Neural crest cell (in vitro differentiated cells): ENCODE data around the gene CSF2. TPM values are rescaled to one million over a fixed set of nuclear protein-coding genes. Genes with fewer than 3 reads are reported as not detected.

Experiments used
- DNase-seq: peaks from one replicate; pipeline ENCODE4 v3.0.0; 2021; ENCODE audit warnings: low read depth, mixed read lengths, low spot score
- H3K27ac Mint-ChIP-seq: one replicate; pipeline ENCODE4 v1.8.0; 2021; ENCODE audit warnings: mild to moderate bottlenecking, mixed read lengths; ENCODE audit not compliant: unreplicated experiment
- H3K27me3 Mint-ChIP-seq: 2 replicates; pipeline ENCODE4 v1.8.0; 2021; ENCODE audit warnings: low read depth, mild to moderate bottlenecking, mixed read lengths
- H3K36me3 Mint-ChIP-seq: 2 replicates; pipeline ENCODE4 v1.8.0; 2021; ENCODE audit warnings: low read depth, mild to moderate bottlenecking, mixed read lengths
- H3K4me1 Mint-ChIP-seq: 2 replicates; pipeline ENCODE4 v1.8.0; 2021; ENCODE audit warnings: mixed read lengths
- H3K4me3 Mint-ChIP-seq: one replicate; pipeline ENCODE4 v1.8.0; 2021; ENCODE audit warnings: mild to moderate bottlenecking, mixed read lengths
- H3K9me3 Mint-ChIP-seq: 2 replicates; pipeline ENCODE4 v1.8.0; 2021; ENCODE audit warnings: mixed read lengths
- total RNA-seq: library from RNA; stranded (reverse); gene quantifications from 2 replicates; pipeline ENCODE4 v1.2.1, GENCODE V29; 2021
- TF ChIP-seq, protein P1 (sequence below): fragments of 200-600 bp; sonication (generic); conservative IDR thresholded peaks from 2 replicates; pipeline ENCODE4 v1.5.0; 2021; ENCODE audit warnings: antibody characterized with exemption, mild to moderate bottlenecking

Gene CSF2
- total RNA-seq, 1 donor from 2014 or later = not detected

DNA sequence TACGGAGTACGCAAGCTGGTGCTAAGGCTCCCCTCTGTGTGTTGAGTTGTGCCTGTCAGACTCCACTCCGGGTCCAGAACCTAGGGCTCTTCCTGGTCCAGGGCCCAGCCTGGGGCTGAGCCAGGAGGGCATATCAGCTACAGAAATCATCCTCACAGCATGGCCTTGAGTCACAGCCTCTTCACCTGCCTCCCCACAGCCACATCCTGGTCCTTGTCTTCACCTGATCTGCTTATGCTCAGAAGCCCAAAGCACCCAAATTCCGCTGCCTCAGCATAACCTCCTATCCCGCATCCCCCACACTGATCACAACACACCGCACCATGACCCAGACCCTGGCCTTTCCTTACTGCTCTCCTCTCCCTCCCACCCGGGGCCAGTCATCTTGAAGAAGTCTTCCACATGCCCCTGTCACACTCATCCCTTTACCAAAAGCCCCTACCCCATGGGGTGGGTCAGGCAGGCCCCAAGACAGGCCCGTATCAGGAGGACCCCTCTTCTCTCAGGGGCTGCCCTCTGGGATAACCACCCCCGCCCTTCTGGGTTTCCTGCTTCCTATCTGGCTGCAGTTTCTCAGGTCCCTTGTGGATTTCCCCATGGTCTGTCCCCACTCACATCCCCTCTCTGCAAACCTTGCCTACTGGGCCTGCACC lies 14.4 kb upstream of the CSF2 start:
- TF ChIP-seq, protein P1, sequence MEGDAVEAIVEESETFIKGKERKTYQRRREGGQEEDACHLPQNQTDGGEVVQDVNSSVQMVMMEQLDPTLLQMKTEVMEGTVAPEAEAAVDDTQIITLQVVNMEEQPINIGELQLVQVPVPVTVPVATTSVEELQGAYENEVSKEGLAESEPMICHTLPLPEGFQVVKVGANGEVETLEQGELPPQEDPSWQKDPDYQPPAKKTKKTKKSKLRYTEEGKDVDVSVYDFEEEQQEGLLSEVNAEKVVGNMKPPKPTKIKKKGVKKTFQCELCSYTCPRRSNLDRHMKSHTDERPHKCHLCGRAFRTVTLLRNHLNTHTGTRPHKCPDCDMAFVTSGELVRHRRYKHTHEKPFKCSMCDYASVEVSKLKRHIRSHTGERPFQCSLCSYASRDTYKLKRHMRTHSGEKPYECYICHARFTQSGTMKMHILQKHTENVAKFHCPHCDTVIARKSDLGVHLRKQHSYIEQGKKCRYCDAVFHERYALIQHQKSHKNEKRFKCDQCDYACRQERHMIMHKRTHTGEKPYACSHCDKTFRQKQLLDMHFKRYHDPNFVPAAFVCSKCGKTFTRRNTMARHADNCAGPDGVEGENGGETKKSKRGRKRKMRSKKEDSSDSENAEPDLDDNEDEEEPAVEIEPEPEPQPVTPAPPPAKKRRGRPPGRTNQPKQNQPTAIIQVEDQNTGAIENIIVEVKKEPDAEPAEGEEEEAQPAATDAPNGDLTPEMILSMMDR = no peak
- Mint-ChIP-seq H3K4me3 (no peak overlapping the region), H3K4me1 (no peaks in the 10 kb centered on the region), H3K27me3 (no peaks in the 10 kb centered on the region), H3K27ac (no peak overlapping the region), H3K9me3 (no peaks in the 10 kb centered on the region), H3K36me3 (no peaks in the 10 kb centered on the region)
- DNase-seq = no peak

- no peaks in the 10 kb centered on the region for H3K36me3 Mint-ChIP-seq
- DNase-seq = no peak
- peaks cover 4% of the 10 kb centered on the region for H3K4me1 Mint-ChIP-seq
- no peak overlapping the region for H3K27ac Mint-ChIP-seq
- H3K9me3 Mint-ChIP-seq = no peaks in the 10 kb centered on the region
- H3K27me3 Mint-ChIP-seq = no peaks in the 10 kb centered on the region
- no peak overlapping the region for H3K4me3 Mint-ChIP-seq
- TF ChIP-seq, protein P1 = no peak
These were observed 13.7 kb upstream of the CSF2 start for GRCh38 chr5:132059696-132060500.

GRCh38 chr5:132060501-132061161 lies 13.0 kb upstream of the CSF2 start, which contains the start of gene IL3:
Gene IL3 (plus strand): TSS chr5:132060655. CDS start chr5:132060707, 52 bp downstream.
- no peak within 1 kb of the TSS for H3K4me3 Mint-ChIP-seq
- TF ChIP-seq, protein P1 = no peak
- no peaks in the 10 kb centered on the region for H3K9me3 Mint-ChIP-seq
- no peak within 1 kb of the TSS for H3K27ac Mint-ChIP-seq
- no peak for DNase-seq
- H3K36me3 Mint-ChIP-seq = no peaks in the 10 kb centered on the region
- no peaks in the 10 kb centered on the region for H3K27me3 Mint-ChIP-seq
- peaks cover 4% of the 10 kb centered on the region for H3K4me1 Mint-ChIP-seq

GRCh38 chr5:132063090-132063911 lies 10.3 kb upstream of the CSF2 start:
- H3K27me3 Mint-ChIP-seq = no peaks in the 10 kb centered on the region
- peaks cover 4% of the 10 kb centered on the region for H3K4me1 Mint-ChIP-seq
- TF ChIP-seq, protein P1 = peak; percentile 87
- H3K4me3 Mint-ChIP-seq = no peak overlapping the region
- no peak overlapping the region for H3K27ac Mint-ChIP-seq
- peak; percentile 89 for DNase-seq
- no peaks in the 10 kb centered on the region for H3K9me3 Mint-ChIP-seq
- no peaks in the 10 kb centered on the region for H3K36me3 Mint-ChIP-seq

- Mint-ChIP-seq H3K27ac (no peak overlapping the region), H3K27me3 (no peaks in the 10 kb centered on the region), H3K4me3 (no peak overlapping the region), H3K36me3 (no peaks in the 10 kb centered on the region), H3K4me1 (peaks cover 4% of the 10 kb centered on the region), H3K9me3 (no peaks in the 10 kb centered on the region)
- no peak for DNase-seq
- TF ChIP-seq, protein P1 = no peak
These were observed 9.4 kb upstream of the CSF2 start for GRCh38 chr5:132064140-132064539.
